HG03175 (cell line): ENCODE measurements around the gene DCAF16.
"Not testable (repeated sequence)": the region's sequence is repeated elsewhere in the genome, so short reads cannot be mapped to it uniquely, and the experiment has no call there.

ENCODE experiments used
- ATAC-seq: cut with Tn5 transposase; IDR thresholded peaks from one replicate; pipeline ENCODE4 v1.9.1; 2021; ENCODE audit warnings: mild to moderate bottlenecking, moderate library complexity; ENCODE audit not compliant: unreplicated experiment

Gene DCAF16

GRCh38 chr4:17810260-17811077 lies at the start of gene DCAF16, which contains the start of gene NCAPG:
DCAF16 (minus strand) TSS chr4:17810757; CDS start chr4:17804141, 6,616 bp downstream.
NCAPG (plus strand) TSS chr4:17810979; CDS start chr4:17811078, 99 bp downstream.
- ATAC-seq: peak; percentile 89

GRCh38 chr4:17859793-17860406 lies 49.3 kb upstream of the DCAF16 start:
- no peak for ATAC-seq

GRCh38 chr4:17854036-17854435 lies 43.5 kb upstream of the DCAF16 start:
- ATAC-seq: no peak

GRCh38 chr4:17851959-17852358 lies 41.4 kb upstream of the DCAF16 start:
- no peak for ATAC-seq

- ATAC-seq: not testable (repeated sequence)
Observed at GRCh38 chr4:17850295-17850694, 39.7 kb upstream of the DCAF16 start.

GRCh38 chr4:17846266-17846665 lies 35.7 kb upstream of the DCAF16 start:
- ATAC-seq: no peak

- ATAC-seq: no peak
Observed at GRCh38 chr4:17823871-17824669, 13.5 kb upstream of the DCAF16 start.

- ATAC-seq: peak; percentile 83
Observed at GRCh38 chr4:17817027-17817426, 6.5 kb upstream of the DCAF16 start.

- ATAC-seq: no peak
Observed at GRCh38 chr4:17816142-17816541, 5.6 kb upstream of the DCAF16 start.

GRCh38 chr4:17814140-17814539 lies 3.6 kb upstream of the DCAF16 start:
- ATAC-seq: no peak

GRCh38 chr4:17812801-17813200 lies 2.2 kb upstream of the DCAF16 start:
- no peak for ATAC-seq

GRCh38 chr4:17812125-17812524 lies 1.6 kb upstream of the DCAF16 start:
- no peak for ATAC-seq

- ATAC-seq: peak; percentile 27
Observed at GRCh38 chr4:17811078-17811603, 584 bp upstream of the DCAF16 start.

GRCh38 chr4:17809667-17810066 lies 890 bp downstream of the DCAF16 start:
- ATAC-seq: no peak

GRCh38 chr4:17807446-17807845 lies 3.1 kb downstream of the DCAF16 start:
- ATAC-seq: no peak

GRCh38 chr4:17805580-17806155 lies 4.9 kb downstream of the DCAF16 start:
- ATAC-seq: no peak

- no peak for ATAC-seq
Observed at GRCh38 chr4:17797808-17798207, 12.7 kb downstream of the DCAF16 start.

GRCh38 chr4:17794730-17795129 lies 15.8 kb downstream of the DCAF16 start:
- no peak for ATAC-seq

- ATAC-seq: no peak
Observed at GRCh38 chr4:17788956-17789355, 21.6 kb downstream of the DCAF16 start.

- ATAC-seq: no peak
Observed at GRCh38 chr4:17787315-17787714, 23.2 kb downstream of the DCAF16 start.

GRCh38 chr4:17786567-17786966 lies 24.0 kb downstream of the DCAF16 start:
- ATAC-seq: no peak
